Astrocyte of the spinal cord (primary cell): ENCODE measurements around the gene MARCHF10.
A peak's percentile ranks its signal among the peaks of the same experiment; 100 is the strongest.

Experiments used
- DNase-seq: peaks from one replicate; pipeline ENCODE4 v3.0.0; 2011; ENCODE audit warnings: low read depth, low spot score
- H3K4me3 ChIP-seq: 2 replicates; pipeline ENCODE4 v1.5.1; 2011; ENCODE audit warnings: low read depth, mild to moderate bottlenecking, low read length, moderate library complexity
- in situ Hi-C: cut with HindIII; loops from 2 replicates; pipeline ENCODE4 v1.10.0; 2017; ENCODE audit warnings: low sequenced_read_pairs
- TF ChIP-seq, protein P1 (sequence below): IDR thresholded peaks from 2 replicates; pipeline ENCODE4 v1.5.1; 2012; ENCODE audit warnings: low read depth, mild to moderate bottlenecking, low read length, inconsistent platforms

The MARCHF10 gene

DNA sequence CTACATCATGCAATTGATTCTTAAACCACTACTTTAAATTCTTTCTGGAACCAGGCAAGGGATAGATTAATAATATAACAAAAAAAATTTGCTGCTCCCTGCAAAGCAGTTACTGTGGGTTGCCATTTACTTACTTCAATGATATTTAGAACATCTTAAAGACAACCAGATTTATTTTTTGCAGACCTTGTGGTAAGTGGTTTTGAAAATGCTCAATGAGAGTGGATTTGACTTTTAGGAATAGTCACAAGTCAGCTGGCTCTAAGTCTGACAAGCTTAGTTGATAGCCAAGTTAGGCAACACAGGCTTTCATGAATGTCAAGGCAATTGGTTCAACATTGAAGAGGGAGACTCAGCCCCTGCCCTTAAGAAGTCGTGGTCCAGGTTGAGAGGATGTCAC lies 11.8 kb downstream of the MARCHF10 start:
- TF ChIP-seq, protein P1, sequence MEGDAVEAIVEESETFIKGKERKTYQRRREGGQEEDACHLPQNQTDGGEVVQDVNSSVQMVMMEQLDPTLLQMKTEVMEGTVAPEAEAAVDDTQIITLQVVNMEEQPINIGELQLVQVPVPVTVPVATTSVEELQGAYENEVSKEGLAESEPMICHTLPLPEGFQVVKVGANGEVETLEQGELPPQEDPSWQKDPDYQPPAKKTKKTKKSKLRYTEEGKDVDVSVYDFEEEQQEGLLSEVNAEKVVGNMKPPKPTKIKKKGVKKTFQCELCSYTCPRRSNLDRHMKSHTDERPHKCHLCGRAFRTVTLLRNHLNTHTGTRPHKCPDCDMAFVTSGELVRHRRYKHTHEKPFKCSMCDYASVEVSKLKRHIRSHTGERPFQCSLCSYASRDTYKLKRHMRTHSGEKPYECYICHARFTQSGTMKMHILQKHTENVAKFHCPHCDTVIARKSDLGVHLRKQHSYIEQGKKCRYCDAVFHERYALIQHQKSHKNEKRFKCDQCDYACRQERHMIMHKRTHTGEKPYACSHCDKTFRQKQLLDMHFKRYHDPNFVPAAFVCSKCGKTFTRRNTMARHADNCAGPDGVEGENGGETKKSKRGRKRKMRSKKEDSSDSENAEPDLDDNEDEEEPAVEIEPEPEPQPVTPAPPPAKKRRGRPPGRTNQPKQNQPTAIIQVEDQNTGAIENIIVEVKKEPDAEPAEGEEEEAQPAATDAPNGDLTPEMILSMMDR = no peak
- H3K4me3 ChIP-seq = no peak overlapping the region
- in situ Hi-C loops = no loop called here
- DNase-seq = no peak

- in situ Hi-C loops = no loop called here
- DNase-seq = no peak
- H3K4me3 ChIP-seq = no peak overlapping the region
- TF ChIP-seq, protein P1 = no peak
Measured at GRCh38 chr17:62794666-62794971, 13.5 kb downstream of the MARCHF10 start.

- no peak overlapping the region for H3K4me3 ChIP-seq
- in situ Hi-C loops = no loop called here
- DNase-seq = no peak
- TF ChIP-seq, protein P1 = no peak
Measured at GRCh38 chr17:62793919-62794665, 14.0 kb downstream of the MARCHF10 start.

- H3K4me3 ChIP-seq = no peak overlapping the region
- in situ Hi-C loops = no loop called here
- no peak for DNase-seq
- TF ChIP-seq, protein P1 = no peak
Measured at GRCh38 chr17:62792447-62792800, 15.7 kb downstream of the MARCHF10 start.

DNA sequence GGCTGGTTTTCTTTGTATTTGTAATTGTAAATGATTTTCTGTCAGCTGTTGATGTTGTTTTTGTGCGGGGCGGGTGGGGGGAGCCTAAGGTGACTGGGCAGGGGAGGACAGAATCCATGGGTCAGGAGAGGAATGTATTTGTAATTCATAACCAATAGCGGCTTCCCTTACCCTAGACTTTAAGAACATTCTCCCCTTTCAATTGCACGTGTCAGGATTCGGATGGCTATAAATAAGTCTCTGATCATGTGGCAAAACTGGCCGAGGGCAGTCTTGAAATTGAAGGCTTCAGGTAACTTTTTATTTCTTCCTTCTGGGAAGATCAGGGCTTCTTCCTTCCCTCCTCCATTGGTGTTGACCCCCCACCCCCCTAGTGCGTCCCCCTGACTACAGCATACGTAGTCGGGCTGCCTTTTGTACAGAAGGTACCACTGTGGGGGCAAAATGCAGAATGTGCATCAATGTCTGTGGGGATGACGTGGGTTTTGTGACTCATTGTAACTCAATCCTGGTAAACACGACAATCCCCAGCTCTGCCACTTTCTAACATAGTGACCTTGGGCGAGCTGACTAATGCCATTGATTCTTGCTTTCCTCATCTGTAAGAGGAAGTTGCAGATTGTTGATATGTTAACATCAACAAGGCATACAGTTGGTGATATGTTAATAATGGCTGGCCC lies 16.2 kb downstream of the MARCHF10 start:
- in situ Hi-C loops = no loop called here
- H3K4me3 ChIP-seq = no peak overlapping the region
- peak; percentile 97 for DNase-seq
- TF ChIP-seq, protein P1 = no peak

- no peak overlapping the region for H3K4me3 ChIP-seq
- in situ Hi-C loops = no loop called here
- TF ChIP-seq, protein P1 = no peak
- DNase-seq = peak; percentile 95
Measured at GRCh38 chr17:62791235-62791734, 16.8 kb downstream of the MARCHF10 start.
